NK-92 (cell line): ENCODE results near the gene KBTBD8.

ENCODE experiments used
- DNase-seq: peaks from one replicate; lab custom pipeline; 2025; ENCODE audit not compliant: unreplicated experiment; lab: John Stamatoyannopoulos, UW

The KBTBD8 gene

DNA sequence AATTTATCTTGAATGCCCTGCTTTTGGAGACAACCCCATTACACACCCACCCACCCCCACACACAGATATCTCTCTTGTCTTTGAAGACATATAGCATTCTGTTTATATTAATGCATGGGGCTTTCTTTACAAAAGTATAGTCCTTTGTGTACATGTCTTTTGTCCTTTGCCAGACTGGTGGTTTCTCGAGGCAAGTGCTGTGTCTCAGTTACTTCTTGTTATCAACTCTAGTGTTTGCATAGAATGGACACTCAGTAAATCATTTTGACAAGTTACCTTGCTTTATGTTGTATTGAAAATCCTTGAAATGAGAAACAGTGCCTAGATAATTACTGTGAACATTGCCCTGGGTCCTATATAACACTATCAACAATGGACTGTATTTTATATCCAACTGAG is 33.9 kb downstream of the KBTBD8 start:
- DNase-seq: no peak

DNA sequence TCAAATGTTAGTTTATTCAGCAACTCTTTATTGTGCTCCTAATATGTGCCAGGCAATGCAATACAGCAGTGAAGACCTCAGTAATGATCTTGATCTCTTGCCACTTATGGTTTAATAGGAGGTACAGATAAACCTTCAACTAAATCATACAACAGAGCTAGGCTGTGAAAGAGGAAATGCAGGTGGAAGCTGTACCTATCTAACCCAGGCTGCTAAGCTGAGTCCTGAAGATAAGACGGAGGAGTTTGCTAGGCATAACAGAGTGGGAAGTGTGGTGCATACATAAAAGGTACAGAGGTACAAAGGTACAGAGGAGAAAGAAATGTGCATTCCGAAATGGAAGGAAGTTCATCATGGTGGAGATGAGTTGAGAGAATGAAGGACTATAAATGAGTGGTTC is 35.0 kb downstream of the KBTBD8 start:
- no peak for DNase-seq

DNA sequence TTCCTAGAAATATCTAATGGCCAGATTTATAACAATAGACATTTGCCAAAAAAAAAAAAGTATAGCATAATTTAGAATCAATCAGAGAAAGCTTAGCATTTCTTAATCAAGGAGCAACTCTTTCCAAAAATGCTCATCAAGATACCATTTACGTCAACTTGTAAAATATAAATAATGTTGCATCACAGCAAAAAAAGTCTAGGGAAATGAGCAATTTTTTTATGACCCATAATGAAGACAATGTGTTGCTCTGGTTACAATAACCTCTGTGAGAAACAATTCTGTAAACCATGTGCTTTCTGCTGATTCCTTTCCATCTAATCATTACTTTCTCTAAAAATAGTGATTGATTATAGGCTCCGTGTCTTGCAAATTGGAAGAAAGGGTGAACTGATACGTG is 36.3 kb downstream of the KBTBD8 start:
- no peak for DNase-seq

GRCh38 chr3:67037615-67038014 is 39.5 kb downstream of the KBTBD8 start:
- DNase-seq: no peak

DNA sequence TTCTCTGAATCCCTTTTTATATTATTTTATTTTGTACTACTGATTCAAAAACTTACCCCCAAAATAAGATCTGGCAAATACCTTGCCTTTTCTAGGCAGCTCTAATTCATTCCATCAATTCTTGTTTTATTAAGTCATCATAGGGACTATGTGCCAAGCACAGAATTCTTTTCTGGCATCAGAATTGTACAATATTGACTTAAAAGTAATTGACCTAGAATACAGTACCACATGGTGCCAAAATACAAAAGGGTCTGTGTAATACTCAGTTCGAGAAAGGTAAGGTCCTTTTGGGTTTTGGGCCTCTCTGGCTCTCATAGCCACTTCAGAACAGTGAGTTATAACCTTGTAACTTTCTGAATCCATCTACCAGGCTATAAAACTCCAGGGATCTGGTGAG is 46.2 kb downstream of the KBTBD8 start:
- no peak for DNase-seq

DNA sequence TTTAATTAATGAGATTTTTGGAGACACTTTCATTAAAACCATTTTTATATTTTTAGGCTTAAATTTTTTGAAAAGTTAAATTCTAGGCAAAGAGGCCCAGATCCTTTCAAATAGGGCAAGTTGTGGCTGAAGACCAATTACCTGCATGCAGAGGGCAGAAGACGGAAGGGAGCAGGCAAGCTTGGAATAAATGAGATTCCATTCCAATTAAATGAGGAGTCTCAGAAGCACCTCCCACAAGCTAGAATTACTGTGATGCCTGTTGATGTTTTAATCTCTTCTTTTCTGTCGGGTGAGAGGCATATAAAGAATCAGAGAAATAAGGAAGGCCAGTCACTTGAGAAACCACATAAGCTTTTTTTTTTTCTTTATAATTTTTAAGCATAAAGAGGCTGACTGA is 46.8 kb downstream of the KBTBD8 start:
- no peak for DNase-seq

GRCh38 chr3:67045711-67046465 is 47.8 kb downstream of the KBTBD8 start:
- DNase-seq: no peak

GRCh38 chr3:67047051-67047450 is 48.9 kb downstream of the KBTBD8 start:
- no peak for DNase-seq

GRCh38 chr3:67048067-67048714 is 50.1 kb downstream of the KBTBD8 start:
- DNase-seq: no peak

DNA sequence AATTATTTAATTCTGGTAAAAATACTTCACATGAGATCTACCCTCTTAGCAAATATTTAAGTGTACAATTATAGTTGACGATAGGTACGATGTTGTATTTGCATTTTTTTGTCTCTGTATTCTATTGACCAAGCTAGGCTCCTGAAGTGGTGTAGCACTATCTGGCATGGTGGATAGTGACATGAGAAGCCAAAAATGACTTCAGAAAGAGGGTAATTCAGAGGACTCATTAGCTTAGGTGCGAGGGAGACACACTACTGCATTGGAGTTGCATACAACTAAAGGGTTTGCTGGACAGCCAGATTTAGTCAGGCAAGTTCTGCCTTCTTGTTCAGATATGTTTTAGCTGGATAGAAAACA is 50.6 kb downstream of the KBTBD8 start:
- DNase-seq: no peak

- no peak for DNase-seq
These were observed 61.3 kb downstream of the KBTBD8 start for GRCh38 chr3:67059443-67059842.
